RWPE2 (cell line): ENCODE measurements around the gene COL16A1.

Source experiments
- ATAC-seq: fragments of 200-7000 bp; cut with Tn5 transposase; 3 replicates; pipeline ENCODE4 v1.9.1; 2021; ENCODE audit warnings: low read depth
- DNase-seq: peaks from one replicate; pipeline ENCODE4 v3.0.0-alpha.2; 2020; ENCODE audit warnings: low spot score
- H3K27ac ChIP-seq: fragments of 450-650 bp; 2 replicates; pipeline ENCODE4 v1.5.1; 2017; ENCODE audit warnings: mild to moderate bottlenecking; ENCODE audit not compliant: poor library complexity, severe bottlenecking
- H3K27me3 ChIP-seq: fragments of 250-450 bp; sonication (Bioruptor Pico); 2 replicates; pipeline ENCODE4 v1.5.1; 2021; ENCODE audit warnings: mild to moderate bottlenecking, moderate library complexity; ENCODE audit not compliant: insufficient read depth, poor library complexity, severe bottlenecking
- H3K36me3 ChIP-seq: fragments of 250-450 bp; sonication (Bioruptor Pico); 2 replicates; pipeline ENCODE4 v1.5.1; 2020; ENCODE audit warnings: low read depth, mild to moderate bottlenecking, moderate library complexity
- H3K4me1 ChIP-seq: fragments of 250-450 bp; sonication (Bioruptor Pico); 2 replicates; pipeline ENCODE4 v1.5.1; 2021; ENCODE audit warnings: mild to moderate bottlenecking, moderate library complexity; ENCODE audit not compliant: insufficient read depth, poor library complexity, severe bottlenecking
- H3K4me3 ChIP-seq: fragments of 250-450 bp; sonication (Bioruptor Pico); 2 replicates; pipeline ENCODE4 v1.5.1; 2021; ENCODE audit warnings: mild to moderate bottlenecking, moderate library complexity; ENCODE audit not compliant: severe bottlenecking
- H3K9me3 ChIP-seq: fragments of 250-450 bp; sonication (Bioruptor Pico); 2 replicates; pipeline ENCODE4 v1.5.1; 2021; ENCODE audit warnings: mild to moderate bottlenecking, moderate library complexity; ENCODE audit not compliant: severe bottlenecking
- CTCF ChIP-seq: fragments of 450-650 bp; IDR thresholded peaks from one replicate; pipeline ENCODE4 v1.5.1; 2017; ENCODE audit warnings: mild to moderate bottlenecking, moderate library complexity; ENCODE audit not compliant: poor library complexity, severe bottlenecking

The COL16A1 gene

GRCh38 chr1:31689379-31689778 is 14.4 kb downstream of the COL16A1 start:
- no peak for DNase-seq
- peaks cover 89% of the 10 kb centered on the region for H3K36me3 ChIP-seq

GRCh38 chr1:31688233-31688918 is 15.4 kb downstream of the COL16A1 start:
- H3K4me1 ChIP-seq, result peaks cover 17% of the 10 kb centered on the region
- peak overlapping the region; percentile 84 for H3K27ac ChIP-seq
- H3K27me3 ChIP-seq, result no peaks in the 10 kb centered on the region
- H3K9me3 ChIP-seq, result no peaks in the 10 kb centered on the region
- peaks cover 89% of the 10 kb centered on the region for H3K36me3 ChIP-seq
- DNase-seq (no peak), ATAC-seq (no peak)
- H3K4me3 ChIP-seq, result no peak overlapping the region
- no peak for TF ChIP-seq CTCF

More at GRCh38 chr1:31689379-31689778, 14.4 kb downstream of the COL16A1 start:
- ATAC-seq, result no peak
- peaks cover 17% of the 10 kb centered on the region for H3K4me1 ChIP-seq
- TF ChIP-seq CTCF, result no peak
- H3K4me3 ChIP-seq, result no peak overlapping the region
- H3K27ac ChIP-seq, result peak overlapping the region; percentile 84
- no peaks in the 10 kb centered on the region for H3K27me3 ChIP-seq
- no peaks in the 10 kb centered on the region for H3K9me3 ChIP-seq

- Histone ChIP-seq H3K36me3 (peaks cover 88% of the 10 kb centered on the region), H3K4me3 (no peak overlapping the region), H3K9me3 (no peaks in the 10 kb centered on the region), H3K4me1 (peaks cover 17% of the 10 kb centered on the region), H3K27me3 (no peaks in the 10 kb centered on the region), H3K27ac (no peak overlapping the region)
- no peak for TF ChIP-seq CTCF
- ATAC-seq (no peak), DNase-seq (no peak)
Observed at GRCh38 chr1:31687601-31688000, 16.2 kb downstream of the COL16A1 start.

GRCh38 chr1:31685795-31686194 is 18.0 kb downstream of the COL16A1 start:
- Histone ChIP-seq H3K4me1 (peaks cover 16% of the 10 kb centered on the region), H3K27ac (no peak overlapping the region), H3K9me3 (no peaks in the 10 kb centered on the region), H3K27me3 (no peaks in the 10 kb centered on the region), H3K36me3 (peaks cover 94% of the 10 kb centered on the region), H3K4me3 (no peak overlapping the region)
- no peak for TF ChIP-seq CTCF
- no peak for DNase-seq
- no peak for ATAC-seq

- no peaks in the 10 kb centered on the region for H3K27me3 ChIP-seq
- no peak overlapping the region for H3K27ac ChIP-seq
- H3K4me1 ChIP-seq, result no peaks in the 10 kb centered on the region
- H3K36me3 ChIP-seq, result peaks cover 96% of the 10 kb centered on the region
- H3K4me3 ChIP-seq, result no peak overlapping the region
- ATAC-seq (no peak; the same call in 2 of the 3 replicates), DNase-seq (no peak)
- no peaks in the 10 kb centered on the region for H3K9me3 ChIP-seq
- TF ChIP-seq CTCF, result no peak
Observed at GRCh38 chr1:31683997-31684396, 19.8 kb downstream of the COL16A1 start.
